Measurements from ENCODE around the gene LRRN4.
"Not testable (repeated sequence)": the region's sequence is repeated elsewhere in the genome, so short reads cannot be mapped to it uniquely, and the experiment has no call there.

LRRN4 gene

GRCh38 chr20:6058684-6059295 lies 4.9 kb upstream of the LRRN4 start:
- DNase-seq (ENCODE audit: low read depth, low spot score): no peak

- DNase-seq (ENCODE audit: low read depth, low spot score): no peak
Measured at GRCh38 chr20:6057691-6058090, 3.8 kb upstream of the LRRN4 start.

- no peak for DNase-seq (ENCODE audit: low read depth, low spot score)
Measured at GRCh38 chr20:6057139-6057538, 3.3 kb upstream of the LRRN4 start.

GRCh38 chr20:6055981-6056569 lies 2.2 kb upstream of the LRRN4 start:
- no peak for DNase-seq (ENCODE audit: low read depth, low spot score)

DNA sequence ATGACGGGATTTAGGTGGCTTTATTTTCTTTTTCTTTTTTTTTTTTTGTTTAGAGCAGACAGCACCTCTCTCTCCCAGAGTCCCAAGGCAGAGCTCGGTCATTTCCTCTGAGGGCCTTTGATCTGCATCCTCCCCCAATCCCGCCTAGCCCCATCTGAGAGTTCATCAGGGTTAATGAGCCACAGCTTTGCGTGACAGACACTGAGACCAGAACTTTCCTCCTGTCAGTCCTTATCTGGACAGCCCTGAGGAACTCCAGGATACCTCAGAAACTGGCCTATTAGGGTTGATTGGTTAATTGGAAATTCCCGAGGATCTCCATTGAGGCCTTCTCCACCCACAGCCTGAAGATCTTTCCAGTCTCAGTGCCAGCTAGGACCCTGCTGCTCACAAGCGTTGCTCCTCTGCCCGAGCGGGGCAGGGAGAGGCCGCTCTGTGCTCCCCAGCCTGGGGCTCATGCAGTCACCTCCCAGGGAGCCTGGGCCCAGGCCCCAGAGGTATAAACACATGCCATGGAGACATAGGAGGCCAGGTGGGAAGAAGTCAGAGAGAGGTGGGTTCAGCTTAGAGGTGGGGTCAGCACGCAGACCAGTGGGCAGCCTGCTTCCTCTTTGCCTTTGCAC lies 1.4 kb upstream of the LRRN4 start:
- DNase-seq (ENCODE audit: low read depth, low spot score): no peak

GRCh38 chr20:6054689-6055051 lies 810 bp upstream of the LRRN4 start:
- DNase-seq (ENCODE audit: low read depth, low spot score): not testable (repeated sequence)

GRCh38 chr20:6053064-6053775 lies 640 bp downstream of the LRRN4 start:
- DNase-seq (ENCODE audit: low read depth, low spot score): no peak

GRCh38 chr20:6051505-6051904 lies 2.4 kb downstream of the LRRN4 start:
- DNase-seq (ENCODE audit: low read depth, low spot score): no peak

DNA sequence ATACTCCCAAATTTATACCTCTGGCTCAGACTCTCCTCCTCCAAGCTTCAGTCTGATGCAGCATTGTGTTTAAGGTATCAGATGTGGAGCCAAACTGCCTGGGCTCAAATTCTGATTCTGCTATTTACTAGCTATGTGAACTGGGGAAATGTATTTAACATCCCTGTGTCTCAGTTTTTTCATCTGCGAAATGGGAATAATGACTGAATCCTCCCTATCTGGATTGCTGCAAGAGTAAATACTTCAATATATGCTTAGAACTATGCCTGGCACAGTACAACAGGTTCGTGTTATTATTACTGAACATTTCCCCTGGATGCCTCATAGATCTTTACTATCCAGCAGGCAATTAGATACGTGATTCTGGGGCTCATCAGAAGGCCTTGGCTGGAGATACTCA lies 5.5 kb downstream of the LRRN4 start:
- no peak for DNase-seq (ENCODE audit: low read depth, low spot score)

GRCh38 chr20:6046432-6046831 lies 7.4 kb downstream of the LRRN4 start:
- no peak for DNase-seq (ENCODE audit: low read depth, low spot score)

DNA sequence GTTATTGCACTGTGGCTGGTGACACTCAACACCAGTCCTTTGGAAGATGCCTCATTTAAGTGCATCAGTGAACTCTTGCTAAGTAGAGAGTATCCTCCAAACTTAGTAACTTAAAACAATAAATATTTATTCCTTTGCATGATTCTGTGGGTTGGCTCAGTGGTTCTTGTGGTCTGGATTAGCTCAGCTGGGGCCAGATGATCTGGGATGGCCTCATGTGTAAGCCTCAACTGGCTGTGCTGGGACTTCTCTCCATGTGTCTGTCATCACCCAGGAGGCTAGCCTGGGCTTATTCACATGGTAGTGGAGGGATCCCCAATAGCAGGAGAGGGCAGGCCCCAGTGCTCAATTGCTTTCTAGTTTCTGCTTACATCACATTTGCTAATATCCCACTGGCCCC lies 8.3 kb downstream of the LRRN4 start:
- DNase-seq (ENCODE audit: low read depth, low spot score): no peak

GRCh38 chr20:6044115-6044514 lies 9.7 kb downstream of the LRRN4 start:
- DNase-seq (ENCODE audit: low read depth, low spot score): no peak

DNA sequence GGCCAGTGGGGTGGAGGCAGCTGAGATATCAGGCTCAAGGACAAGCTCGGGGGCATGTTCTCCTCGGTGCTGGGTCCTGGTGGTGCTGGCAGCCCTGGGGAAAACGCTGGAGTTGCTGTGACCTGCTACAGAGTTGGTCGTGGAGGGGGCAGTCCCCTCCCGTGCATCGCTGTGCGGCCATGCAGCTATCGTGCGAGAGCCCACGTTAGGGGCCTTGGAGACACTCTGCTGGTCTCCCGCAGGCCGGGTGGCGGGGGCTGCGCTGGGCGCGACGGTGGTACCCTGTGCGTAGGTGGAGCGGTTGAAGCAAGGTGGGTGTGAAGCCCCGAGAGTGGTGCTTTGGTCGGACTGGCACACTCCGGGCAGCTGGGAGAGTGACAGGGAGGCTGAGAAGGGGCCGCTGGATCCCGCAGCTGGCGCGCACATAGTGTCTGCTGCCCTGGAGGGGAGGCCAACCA lies 12.0 kb downstream of the LRRN4 start:
- DNase-seq (ENCODE audit: low read depth, low spot score): no peak

- no peak for DNase-seq (ENCODE audit: low read depth, low spot score)
Measured at GRCh38 chr20:6040958-6041807, 12.7 kb downstream of the LRRN4 start.

DNA sequence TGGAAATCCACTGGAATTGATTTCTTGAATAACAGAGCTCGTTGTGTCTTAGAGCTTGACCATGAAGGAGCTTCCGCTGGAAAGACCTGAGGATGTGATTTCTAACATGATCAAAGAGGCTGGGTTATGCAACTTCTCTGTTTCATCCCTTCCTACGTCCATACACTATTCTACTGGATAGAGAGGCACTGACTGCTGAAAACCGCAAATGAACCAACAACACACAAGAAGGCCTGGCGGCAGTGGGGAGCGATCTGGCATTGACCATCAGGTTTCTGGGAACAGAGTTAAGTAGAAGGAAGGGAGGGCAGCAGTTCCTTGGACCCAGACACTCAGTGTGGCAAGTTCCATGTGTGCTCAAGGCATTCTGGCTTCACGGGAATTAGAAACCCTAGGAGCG lies 13.3 kb downstream of the LRRN4 start:
- no peak for DNase-seq (ENCODE audit: low read depth, low spot score)

- no peak for DNase-seq (ENCODE audit: low read depth, low spot score)
Measured at GRCh38 chr20:6039766-6040165, 14.1 kb downstream of the LRRN4 start.

DNA sequence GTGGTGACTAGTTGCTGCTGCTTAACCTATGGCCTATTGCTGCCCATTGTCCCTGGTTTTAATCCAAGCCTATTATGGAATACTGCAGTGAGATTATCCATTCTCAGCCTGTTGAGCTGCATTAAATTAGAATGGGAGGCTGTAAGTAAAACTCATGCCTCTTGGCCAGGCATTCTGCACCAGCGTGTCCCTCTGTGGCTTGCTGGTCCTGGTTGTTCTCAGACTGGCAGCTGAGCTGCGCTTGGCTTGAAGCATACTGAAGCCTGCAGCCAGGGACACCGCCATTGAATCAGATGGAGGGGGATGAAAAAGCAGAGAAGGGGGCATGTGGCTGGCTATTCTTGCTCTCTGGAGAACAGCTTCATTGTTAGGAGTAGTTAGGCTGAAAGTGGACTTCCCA lies 15.6 kb downstream of the LRRN4 start:
- DNase-seq (ENCODE audit: low read depth, low spot score): no peak

- DNase-seq (ENCODE audit: low read depth, low spot score): no peak
Measured at GRCh38 chr20:6037082-6037481, 16.8 kb downstream of the LRRN4 start.

DNA sequence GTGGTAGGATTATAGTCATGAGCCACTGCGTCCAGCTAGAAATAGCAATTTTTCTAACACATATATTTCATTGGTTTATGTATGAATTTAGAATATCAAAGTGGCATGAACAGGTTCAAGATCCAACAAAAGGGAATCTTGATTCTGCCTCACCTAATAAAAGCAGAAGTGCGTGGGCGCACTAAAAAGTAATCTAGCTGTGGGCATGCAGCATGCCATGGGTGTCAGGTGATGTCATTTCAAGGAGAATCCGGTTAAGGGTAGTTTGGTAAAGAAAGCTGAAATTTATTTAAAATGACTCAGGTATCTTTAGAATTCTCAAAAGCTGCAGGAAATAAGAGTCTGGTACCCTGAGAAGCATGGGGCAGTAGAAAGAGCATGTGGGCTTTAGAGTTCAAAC lies 17.6 kb downstream of the LRRN4 start:
- DNase-seq (ENCODE audit: low read depth, low spot score): no peak

GRCh38 chr20:6034134-6034969 lies 19.5 kb downstream of the LRRN4 start:
- DNase-seq (ENCODE audit: low read depth, low spot score): no peak

DNA sequence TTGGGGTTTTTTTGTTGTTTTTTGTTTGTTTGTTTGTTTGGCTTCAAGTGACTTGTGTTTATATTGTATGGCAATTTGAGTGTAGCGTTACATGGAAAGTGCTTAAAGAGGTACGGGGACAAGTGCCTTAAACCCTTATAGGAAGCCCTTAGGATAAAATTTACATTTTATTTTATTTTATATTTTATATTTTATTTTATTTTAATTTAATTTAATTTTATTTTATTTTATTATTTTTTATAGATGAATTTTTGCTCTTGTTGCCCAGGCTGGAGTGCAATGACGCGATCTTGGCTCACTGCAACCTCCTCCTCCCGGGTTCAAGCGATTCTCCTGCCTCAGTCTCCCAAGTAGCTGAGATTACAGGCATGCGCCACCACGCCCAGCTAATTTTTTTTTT lies 21.0 kb downstream of the LRRN4 start:
- DNase-seq (ENCODE audit: low read depth, low spot score): not testable (repeated sequence)

Measured in iPS DF 19.7 (cell line).